Right kidney (tissue), 1 donor: ENCODE data around the gene CDH15.
"Not testable (repeated sequence)": the region's sequence is repeated elsewhere in the genome, so short reads cannot be mapped to it uniquely, and the experiment has no call there.

Experiments
- DNase-seq: peaks from one replicate; pipeline ENCODE4 v3.0.0-alpha.2; 2016

The CDH15 gene

DNA sequence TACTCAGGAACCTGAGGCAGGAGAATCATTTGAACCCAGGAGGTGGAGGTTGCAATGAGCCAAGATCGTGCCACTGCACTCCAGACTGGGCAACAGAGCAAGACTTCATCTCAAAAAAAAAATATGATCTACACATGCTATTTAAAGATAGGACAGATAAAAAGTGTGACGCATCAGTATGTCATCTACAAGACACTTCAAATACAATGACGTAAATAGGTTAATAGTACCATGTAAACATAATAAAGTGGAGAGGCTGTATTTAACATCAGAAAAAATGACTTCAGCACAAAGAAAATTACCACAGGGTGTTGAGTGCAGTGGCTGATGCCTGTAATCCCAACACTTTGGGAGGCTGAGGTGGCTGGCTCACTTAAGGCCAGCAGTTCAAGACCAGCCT, 66.2 kb downstream of the CDH15 start:
- DNase-seq: no peak

DNA sequence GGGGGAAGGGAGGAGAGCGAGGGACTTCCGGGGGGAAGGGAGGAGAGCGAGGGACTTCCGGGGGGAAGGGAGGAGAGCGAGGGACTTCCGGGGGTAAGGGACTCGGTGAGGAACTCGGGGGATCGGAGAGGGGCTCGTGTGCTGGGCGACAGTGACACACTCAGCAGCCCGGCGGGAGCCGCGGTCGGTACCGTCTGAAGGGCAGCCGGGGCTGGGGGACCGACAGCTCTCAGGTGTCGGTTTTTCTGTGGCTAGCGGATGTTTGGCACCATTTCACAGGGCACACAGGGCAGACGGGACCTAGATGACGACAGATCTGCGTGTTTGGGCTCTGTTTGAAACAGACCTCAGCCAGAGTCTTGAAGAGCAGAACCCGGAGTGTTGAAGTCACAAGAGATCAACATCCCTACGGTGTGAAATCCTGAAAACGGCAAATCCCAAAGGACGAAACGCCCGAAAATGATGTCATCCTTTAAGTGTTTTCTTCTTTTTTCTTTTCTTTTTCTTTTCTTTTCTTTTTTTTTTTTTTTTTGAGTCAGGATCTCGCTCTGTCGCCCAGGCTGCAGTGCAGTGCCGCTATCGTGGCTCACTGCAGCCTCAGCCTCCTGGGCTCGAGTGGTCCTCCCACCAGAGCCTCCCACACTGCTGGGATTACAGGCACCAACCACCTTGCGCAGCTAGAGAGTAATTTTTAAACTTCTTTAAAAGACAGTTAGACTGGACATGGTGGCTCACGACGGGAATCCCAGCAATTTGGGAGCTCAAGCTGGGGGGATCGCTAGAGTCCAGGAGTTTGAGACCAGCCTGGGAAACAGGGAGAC, 69.8 kb downstream of the CDH15 start:
- peak; percentile 92 for DNase-seq

DNA sequence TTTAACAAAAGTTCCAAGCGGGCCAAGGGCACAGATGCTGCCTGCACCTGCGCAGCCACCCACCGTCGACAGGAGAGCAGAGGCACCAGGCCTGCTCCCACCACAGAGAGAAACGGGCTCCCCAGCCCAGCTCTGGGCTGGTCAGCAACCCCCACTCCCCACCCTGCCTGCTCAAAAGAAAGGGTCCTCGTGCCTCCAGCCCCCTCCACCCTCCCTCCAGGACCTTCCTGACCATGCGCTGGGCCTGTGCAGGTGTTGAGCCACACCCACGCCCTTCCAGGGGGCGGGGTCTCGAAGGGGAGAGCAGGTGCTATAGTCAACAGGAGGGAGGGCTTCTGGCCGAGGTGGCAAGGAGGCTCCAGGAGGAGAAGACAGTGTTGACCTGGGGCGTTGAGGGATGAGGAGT, 71.2 kb downstream of the CDH15 start:
- DNase-seq: no peak

DNA sequence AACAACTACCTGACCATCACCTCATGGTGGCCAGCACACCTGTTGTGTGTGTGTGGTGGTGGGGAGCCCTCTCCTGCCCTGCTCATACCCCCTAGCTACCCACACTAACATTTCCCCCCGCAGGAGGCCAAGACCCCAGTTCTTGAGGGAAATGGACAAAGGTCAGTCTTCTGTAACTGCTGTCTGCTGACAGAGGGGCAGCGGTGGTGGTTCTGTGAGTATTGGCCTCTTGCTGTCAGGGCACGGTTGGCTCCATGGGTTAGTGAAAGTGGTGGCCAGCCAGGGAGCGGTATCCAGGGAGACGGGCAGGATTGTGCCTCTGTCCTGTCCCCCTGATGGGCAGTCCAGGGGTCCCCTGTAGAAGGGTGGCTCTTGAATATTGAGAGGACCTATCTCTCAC, 72.1 kb downstream of the CDH15 start:
- no peak for DNase-seq

DNA sequence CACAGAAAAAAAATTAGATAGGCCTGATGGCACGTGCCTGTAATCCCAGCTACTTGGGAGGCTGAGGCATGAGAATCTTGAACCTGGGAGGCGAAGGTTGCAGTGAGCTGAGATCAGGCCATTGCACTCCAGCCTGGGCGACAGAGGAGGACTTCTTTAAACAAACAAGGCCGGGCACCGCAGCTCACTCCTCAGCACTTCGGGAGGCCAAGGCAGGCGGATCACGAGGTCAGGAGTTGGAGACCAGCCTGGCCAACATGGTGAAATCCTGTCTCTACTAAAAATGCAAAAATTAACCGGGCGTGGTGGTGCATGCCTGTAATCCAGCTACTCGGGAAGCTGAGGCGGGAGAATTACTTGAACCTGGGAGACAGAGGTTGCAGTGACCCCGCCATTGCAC, 72.7 kb downstream of the CDH15 start:
- DNase-seq: not testable (repeated sequence)

DNA sequence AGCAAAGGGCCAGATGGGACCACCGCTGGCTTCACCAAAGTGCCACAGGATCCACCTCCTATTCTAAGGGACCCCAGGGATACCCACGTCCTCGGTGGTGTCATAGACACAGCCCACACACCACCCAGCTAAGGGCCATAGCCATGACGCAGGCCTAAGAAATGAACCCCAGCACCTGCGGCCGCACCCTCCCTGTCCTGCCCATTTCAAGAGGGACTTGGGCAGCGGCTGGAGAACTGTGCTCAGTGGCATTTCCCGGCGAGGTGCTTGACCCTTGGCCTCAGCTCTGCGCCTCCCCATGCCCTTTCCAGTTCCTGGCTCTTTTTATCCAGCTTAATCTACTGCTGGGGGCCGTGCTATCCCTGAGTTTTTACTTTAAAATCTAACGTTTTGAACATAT, 73.2 kb downstream of the CDH15 start:
- DNase-seq: no peak
